Activated naive CD8-positive, alpha-beta T cell treated with anti-CD3 and anti-CD28 coated beads, Interleukin-2, amount 50 U/mL, for 16 hours (primary cell): ENCODE results near the gene CPNE2.
"Not testable (repeated sequence)": the region's sequence is repeated elsewhere in the genome, so short reads cannot be mapped to it uniquely, and the experiment has no call there.

Experiments used
- DNase-seq: peaks from one replicate; pipeline ENCODE4 v3.0.0-alpha.2; 2020; ENCODE audit warnings: low read depth, low spot score

The CPNE2 gene

DNA sequence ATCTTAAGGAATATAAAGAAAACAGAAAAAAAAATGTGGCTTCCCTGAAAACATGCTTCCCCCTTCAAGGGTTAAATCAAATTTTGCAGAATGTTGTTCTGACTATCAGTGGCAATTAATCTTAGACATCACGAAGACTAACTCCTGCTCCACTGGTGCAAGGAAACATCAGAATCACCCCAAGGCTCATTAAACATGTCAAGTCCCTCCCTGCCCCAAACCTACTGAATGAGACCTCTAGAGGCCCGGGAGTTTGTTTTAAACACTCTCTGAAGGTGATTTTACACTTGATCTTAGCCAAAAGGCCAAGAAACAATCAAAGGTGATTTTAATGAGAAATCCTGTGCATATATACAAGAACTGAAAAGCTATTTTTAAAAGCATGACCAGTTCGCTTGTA lies 75.2 kb downstream of the CPNE2 start:
- DNase-seq = no peak

DNA sequence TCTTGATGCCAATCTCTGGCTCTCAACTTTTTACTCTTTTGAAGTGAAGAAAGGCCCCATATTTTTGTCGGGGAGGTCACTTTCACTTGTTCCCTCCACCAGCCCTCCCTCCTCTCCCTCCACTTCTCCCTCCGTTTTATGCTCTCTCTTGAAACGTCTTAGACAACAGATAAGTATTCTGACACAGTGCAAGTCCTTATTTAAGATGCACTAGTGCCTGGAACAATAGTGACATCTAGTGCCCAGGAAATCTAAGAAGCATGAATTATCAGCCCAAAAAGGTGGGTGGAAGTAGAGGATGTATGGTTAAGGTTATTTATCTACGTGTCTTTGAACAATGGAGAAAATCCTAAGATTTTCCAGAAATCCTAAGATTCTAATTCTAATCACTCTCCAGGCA lies 75.6 kb downstream of the CPNE2 start:
- no peak for DNase-seq

DNA sequence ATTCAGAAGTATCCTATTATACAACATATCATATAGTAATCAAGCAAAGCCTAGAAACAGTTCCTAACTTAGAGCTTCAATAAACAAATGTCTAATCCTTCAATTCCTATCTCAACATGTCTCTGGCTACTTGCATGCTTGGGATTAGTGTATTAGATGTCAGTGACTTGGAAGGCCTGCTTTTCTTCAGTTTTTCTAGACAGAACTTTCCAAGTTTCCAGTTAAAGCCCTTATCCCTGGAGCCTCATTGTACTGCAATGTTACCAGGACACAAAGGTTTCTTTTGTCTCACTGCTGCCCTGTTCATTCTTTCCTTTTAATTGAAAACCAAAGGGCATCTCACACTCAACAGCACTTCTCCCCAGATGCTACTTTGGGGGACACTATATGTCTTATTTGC lies 76.9 kb downstream of the CPNE2 start:
- no peak for DNase-seq

DNA sequence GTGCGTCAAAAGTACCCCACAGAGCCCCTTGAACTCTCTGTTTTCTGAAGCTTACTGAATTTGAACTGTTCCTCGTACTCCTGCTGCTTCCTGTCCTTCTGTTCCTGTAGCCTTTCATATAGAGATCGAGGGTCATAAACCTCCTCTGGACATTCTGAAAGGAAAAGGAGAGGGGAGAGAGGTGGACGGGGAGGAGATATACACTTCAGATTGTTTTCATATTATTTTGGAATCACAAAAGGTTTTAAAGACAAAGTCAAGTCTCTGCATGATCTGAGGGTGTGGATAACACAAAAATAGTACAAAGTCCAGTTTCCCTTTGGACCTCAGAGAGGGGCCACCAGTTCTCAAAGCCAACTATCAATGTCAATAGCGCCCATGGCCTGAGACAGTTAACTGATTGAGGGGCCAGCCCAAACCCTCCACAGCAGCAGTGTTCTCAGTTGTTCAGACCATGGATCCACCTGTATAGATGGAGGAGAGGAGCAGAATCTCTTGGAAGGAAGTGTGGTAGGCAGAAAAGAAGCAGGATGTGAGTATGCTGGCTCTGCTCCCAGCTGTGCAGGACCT lies 80.4 kb downstream of the CPNE2 start:
- DNase-seq = no peak

DNA sequence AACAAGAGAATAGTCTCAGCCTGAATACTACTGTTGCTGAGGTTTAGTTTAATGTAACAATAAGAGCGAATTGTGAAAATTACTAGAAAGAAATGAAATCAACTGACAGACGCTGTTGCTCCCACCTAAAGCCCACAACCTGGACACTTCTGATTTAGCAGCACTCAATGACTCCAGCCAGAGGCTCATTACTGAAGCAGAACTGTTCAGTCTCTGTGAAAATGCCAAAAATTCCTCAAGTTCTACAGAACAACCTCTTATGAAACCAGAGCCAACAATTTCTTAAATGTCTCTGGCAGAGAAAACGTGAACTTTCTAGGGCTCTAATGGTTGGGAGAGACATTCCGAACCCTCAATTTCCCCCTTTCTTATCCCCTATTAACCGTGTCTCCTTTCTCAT lies 83.5 kb downstream of the CPNE2 start:
- no peak for DNase-seq

DNA sequence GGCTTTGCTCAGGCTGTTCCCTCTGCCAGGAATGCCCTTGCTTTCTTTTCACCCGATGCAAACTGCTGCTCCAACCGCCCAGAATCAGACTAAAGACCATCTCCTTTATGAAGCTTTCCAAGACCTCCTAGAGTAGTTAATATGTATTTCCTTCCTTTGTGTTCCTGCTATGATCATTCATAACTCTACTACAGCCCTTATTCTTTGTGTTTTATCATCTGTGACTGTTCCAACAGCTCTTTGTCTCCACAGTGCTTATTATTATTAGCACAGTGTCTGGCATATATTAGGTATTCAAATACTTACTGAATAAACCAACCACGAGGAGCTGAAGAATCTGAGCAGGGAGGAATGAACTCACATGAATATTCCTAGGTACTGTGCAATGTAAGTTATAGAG lies 85.8 kb downstream of the CPNE2 start:
- no peak for DNase-seq

DNA sequence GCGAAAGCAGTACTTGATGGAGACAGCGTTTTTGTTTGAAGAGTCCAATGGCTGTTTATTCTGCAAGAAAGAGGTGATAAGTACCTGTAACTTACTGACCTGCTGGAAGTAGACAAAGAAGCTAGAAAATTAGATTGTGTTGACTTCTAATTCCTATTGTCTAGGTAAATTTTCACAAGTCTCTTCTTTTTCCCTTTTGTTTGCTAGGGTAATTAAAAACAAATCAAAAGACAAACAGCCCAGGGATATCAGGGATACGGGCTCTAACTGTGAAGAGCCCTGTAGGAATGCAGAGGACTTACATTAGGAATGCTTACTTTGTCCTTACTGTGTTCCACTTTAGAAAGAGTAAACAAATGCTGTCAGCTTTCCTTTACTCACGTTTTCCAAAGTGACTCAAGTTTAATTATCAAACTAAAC lies 86.4 kb downstream of the CPNE2 start:
- DNase-seq = no peak

DNA sequence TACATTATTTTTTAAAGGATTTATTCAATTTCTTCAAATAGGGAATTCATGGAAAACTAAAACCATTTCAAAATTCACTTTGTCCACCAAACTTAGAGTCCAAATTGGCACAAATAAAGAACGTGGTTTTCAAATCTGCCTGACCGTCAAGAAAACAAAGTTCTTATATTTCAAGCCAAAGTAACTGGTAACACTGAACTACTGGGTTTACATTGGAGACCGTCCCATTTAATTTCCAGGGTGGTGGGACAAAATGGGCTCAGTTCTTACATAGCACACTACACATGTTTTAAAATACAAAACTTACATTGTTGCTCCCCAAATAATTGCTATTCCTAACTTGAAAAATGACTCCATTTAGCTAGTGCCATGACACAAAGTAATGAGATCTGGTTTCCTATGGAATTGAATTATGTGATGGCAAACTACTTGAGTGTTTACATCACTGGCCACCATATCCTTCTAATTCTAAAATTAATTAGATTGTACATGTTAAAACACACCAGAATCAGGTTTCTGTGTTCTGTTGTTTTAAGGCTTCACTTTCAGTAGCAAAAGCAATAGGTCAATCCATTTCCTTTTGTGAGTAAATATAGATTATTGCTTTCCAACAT lies 86.9 kb downstream of the CPNE2 start:
- no peak for DNase-seq

DNA sequence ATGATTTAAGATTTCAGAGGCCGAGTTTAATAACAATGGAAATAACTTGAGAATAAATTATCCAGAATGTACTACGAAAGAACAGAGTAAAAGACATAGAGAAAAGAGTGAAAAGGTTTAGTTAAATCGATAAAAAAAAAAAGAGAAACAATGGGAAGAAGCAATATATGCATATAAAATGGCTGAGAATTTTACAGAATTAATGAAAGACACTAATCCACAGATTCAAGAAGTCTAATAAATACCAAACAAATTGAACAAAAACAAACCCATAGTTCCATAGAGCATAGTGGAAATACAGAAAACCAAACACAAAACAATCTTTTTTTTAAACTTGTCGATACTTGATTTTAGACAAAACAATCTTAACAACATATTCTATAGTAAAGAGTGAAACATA lies 91.7 kb downstream of the CPNE2 start:
- DNase-seq = no peak

DNA sequence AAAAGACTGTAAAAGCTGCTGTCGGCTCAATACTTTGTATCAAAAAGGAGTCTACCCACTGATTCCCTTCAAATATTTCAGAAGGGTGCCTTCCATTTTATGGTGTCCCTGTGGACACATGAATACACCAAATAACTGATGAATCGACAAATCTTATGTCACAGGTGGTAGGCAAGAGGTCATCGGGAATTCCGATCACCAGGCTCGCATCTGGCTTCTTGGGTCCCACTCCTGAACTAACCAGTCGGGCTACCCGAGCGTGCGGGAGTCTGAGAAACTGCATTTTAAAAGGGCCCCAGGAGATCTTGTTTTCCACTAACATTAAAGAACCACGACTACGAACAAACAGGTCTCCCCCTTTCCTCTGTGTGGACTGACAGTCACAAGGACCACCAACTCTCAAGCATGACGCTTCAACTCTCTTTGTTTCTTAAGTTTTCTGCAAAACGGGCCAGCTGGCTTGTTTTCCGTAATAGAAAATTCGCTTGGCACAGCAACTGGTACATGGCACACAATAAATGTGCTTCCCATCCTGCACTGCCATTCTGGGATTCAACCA lies 92.6 kb downstream of the CPNE2 start:
- DNase-seq = no peak

DNA sequence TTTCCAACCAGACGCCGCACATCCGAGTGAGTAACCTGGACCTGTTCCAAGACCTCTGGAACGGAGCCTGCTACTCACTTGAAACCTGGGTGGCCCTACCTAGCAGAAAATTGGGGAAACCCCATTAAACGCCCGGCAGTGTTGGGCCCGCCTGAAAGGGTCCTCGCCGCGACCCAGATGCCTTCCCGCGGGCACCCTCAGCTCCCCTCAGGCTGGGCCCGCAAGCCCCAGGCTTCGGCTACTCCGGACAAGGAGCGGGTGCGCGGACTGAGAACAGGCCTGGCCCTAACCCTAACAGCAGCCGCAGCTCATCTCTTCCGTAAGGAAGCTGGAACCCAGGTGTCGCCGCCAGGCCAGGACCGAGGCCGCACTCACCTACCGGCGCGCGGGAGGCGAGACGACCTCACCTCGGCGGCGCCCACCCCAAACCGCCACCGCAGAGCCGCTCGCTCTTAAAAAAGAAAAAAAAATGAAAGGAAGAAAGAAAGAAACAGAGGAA lies 93.1 kb downstream of the CPNE2 start:
- no peak for DNase-seq

DNA sequence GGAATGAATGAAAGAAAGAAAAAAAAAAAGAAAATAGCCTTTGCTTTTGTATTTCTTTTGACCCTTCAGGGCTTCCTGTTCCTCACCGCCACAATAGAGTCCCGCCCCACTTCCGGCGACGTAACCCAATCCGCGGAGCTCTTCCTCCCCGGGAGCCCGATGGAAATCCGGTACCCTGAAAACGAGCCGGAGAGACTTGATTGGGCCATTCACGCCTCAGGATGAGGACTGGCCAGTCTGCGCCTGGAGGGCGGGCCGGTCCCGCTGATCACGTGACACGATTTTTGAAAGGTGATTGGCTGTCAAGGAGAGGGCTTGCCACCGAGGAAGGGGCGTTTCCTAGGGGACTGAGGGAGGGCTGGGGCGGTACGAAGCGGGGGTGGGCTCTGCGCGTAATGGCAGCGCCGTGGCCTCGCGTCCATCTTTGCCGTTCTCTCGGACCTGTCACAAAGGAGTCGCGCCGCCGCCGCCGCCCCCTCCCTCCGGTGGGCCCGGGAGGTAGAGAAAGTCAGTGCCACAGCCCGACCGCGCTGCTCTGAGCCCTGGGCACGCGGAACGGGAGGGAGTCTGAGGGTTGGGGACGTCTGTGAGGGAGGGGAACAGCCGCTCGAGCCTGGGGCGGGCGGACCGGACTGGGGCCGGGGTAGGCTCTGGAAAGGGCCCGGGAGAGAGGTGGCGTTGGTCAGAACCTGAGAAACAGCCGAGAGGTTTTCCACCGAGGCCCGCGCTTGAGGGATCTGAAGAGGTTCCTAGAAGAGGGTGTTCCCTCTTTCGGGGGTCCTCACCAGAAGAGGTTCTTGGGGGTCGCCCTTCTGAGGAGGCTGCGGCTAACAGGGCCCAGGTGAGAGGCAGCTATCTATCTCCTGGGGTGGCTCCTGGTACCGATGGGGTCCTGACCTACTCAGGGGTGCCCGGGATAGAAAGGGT lies 93.8 kb downstream of the CPNE2 start, which contains the start of the genes PSME3IP1 and RSPRY1:
TSS of gene PSME3IP1 (minus strand) at position 95 of the 927 bp plus-strand sequence. CDS start 12,185 bp downstream, outside the sequence.
TSS of gene RSPRY1 (plus strand) at position 385 of the 927 bp plus-strand sequence. CDS start 18,330 bp downstream, outside the sequence.
- peak; percentile 97 for DNase-seq

DNA sequence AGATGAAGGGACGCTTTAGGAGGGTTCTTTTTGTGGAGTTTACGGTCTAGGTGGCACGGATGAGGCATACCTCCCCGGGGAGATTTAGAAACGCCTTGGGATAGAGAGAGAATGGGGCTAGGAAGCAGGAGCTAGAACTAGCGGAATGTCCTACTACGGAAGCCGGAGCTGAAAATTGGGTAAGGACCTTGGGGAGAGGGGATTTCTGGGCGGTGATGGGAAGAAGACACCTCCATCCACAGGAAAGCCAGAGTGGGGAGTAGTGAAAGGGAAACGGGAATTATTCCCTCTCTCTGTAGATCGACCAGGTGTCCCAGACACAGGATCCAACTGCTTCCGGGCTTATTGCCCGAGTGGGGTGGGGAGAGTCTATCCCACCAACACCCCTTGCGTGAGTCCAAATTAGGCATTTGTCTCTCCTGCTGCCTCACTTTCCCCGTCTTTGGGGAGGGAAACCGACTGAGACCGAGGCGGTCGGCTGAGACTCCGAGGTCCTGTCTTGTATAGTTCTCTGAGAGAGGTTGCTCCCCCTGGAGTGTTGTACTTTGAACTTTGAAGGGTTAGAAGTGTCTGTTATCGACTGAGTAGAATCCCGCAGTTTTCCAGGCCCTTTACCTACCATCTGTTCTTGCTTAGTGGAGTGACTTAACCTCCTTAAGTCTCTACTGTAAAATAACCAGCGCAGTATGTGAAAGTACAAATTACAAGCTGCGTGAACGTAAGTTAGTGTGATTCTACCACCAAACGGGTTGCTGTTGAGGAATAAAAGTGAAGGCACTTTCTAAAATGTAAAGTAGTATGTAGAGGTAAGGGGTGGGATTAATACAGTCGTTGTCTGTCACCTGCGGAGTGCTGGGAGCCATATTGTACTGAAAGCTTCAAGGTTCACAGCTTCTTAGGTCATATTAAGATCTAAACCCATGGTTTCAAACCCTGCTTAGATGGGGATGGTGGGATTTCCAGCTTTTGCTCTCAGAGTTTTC lies 94.8 kb downstream of the CPNE2 start:
- DNase-seq = no peak

DNA sequence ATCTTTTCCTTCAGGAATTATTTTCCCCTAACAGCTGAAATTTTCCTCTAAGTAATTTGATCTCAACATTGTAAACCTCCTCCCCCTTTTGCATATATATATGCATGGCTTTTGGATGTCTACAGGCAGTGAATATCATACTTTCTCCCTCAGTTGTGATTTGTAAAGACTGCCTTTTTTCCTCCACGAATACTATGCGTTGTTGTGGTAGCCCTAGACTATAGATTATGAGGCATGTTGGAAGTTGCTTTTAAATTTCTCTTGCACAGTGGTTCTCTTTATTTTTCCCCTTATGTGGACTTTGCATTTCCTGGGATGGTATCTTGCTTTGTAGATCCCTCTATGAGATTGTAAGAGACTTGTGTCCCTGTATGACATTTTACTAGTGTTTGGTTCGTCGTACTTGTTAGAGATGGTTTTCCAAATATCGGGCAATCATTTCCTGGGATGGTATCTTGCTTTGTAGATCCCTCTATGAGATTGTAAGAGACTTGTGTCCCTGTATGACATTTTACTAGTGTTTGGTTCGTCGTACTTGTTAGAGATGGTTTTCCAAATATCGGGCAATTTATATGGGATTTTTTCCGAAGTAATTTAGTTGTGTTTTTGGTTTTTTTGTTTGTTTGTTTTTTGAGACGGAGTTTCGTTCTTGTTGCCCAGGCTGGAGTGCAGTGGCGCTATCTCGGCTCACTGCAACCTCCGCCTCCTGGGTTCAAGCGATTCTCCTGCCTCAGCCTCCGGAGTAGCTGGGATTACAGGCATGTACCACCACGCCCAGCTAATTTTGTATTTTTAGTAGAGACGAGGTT lies 95.7 kb downstream of the CPNE2 start:
- not testable (repeated sequence) for DNase-seq

DNA sequence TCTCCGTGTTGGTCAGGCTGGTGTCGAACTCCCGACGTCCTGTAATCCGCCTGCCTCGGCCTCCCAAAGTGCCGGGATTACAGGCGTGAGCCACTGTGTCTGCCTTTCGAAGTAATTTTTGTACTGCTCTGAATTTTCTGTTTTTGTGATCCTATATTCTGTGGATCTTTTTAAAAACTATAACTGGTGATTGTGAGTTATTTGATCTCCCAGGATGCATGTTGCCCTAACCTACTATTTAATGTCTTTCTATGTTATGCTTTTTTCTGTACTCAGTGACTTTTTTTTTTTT lies 96.3 kb downstream of the CPNE2 start:
- no peak for DNase-seq

DNA sequence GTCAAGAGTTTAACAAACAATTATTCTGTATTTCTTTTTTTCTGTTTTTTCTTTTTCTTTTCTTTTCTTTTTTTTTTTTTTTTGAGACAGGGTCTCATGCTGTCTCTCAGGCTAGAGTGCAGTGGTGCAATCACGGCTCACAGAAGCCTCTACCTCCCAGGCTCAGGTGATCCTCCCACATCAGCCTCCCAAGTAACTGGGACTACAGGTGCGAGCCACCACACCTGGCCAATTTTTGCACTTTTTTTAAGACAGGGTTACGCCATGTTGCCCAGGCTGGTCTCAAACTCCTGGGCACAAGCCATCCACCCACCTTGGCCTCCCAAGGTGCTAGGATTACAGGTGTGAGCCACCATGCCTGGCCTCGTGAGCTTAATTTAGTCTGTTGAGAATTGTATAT lies 97.1 kb downstream of the CPNE2 start:
- not testable (repeated sequence) for DNase-seq

DNA sequence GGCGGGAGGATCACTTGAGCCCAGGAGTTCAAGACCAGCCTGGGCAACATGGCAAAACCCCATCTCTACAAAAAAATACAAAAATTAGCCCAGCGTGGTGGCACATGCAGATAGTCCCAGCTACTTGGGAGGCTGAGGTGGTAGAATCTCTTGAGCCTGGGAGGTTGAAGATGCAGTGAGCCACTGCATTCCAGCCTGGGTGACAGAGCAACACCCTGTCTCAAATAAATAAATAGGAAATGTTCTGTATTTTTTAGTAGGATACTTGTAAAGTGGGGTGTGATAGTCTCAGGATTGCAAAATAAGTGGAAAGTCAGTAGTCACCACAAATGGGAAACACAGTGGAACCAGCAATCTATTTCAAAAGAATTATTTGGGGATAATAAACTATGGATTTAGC lies 97.8 kb downstream of the CPNE2 start:
- DNase-seq = no peak

DNA sequence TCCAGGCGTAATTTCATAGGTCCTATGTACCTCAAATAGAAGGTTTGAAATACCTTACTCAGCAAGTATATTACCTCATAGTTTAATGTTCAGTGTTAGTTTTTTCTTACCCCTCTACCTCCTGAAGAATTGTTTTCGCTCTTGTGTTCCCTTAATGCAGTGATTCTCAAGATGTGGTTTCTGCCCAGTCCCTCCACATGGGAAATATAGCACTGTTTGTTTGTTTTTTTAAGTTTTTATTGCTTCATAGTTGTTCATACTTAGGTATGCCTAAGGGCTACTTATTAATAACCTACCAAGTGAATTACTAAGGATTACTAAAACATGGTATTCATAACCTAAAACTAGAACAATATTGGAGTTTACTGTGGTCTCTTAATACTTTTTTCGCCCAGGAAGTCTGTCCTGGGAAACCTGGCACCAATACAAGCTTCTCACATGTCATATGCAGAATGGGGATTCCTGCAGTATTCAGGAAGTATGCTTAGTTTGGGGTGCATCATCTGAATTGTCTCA lies 98.7 kb downstream of the CPNE2 start:
- DNase-seq = no peak

DNA sequence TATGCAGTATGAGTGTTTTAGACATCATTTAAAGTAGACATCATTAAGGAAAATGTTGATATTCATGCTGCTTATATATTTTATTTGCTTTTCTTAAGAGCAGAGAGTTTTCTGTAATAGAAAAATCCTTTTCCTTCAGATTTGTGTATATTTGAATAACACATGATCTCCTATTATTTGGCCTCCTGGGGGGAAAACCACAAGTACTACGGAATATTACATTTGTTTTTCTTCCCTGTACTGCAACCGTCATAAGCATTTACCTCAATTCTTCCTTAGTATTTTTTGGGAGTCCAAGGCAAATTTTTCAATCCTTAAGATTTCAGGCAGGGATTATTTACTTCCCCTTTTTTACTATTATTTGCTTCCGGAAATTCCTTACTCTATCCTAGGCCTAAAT lies 99.8 kb downstream of the CPNE2 start:
- DNase-seq = no peak
